ENCODE results near the gene RAPSN.

RAPSN gene

DNA sequence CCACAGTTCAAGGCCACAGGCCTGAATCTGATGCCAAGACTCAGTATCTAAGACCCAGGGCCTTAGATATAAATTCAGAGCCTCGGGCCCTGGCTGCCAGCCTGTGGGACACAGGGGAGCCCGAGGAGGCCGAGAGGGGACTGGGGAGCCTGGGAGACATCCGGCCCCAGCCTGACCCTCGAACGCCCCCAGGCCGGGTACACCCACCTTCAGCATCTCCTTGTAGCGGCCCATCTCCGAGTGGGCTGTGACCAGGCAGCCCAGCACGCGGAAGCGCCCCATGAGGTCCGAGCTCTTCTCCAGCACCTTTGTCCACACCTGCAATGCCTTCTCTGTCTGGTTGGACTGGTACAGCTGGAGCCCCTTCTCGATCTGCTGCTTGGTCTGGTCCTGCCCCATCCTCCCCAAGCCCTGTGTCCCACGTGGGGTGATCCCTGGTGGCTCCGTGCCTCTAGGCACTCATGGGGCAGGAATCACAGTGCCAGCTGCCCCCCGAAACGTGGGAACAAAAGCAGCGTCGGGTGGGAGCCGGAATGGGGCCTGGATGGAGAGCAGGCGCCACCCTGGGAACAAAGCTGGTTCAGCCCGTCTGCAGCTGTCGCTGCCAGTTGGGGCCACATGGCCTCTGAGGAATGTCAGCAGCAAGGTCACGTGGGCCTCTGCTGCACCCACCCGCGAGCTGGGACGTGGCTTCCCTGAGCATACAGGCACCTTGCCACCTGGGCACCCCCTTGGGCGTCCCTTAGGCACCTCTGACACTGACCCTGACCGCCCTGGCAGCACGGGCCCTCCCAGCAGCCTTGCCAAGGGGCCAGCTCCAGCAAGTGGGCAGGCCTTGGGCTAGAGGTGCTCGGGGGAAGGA is at the start of gene RAPSN:
RAPSN (minus strand) TSS at position 571 of the 862 bp plus-strand sequence; CDS start at position 399, 172 bp downstream.
- no peak for DNase-seq (ENCODE audit: low read depth, low spot score)

GRCh38 chr11:47498149-47498548 is 49.2 kb upstream of the RAPSN start:
- no peak for DNase-seq (ENCODE audit: low read depth, low spot score)

GRCh38 chr11:47496808-47497207 is 47.9 kb upstream of the RAPSN start:
- DNase-seq (ENCODE audit: low read depth, low spot score) = no peak

DNA sequence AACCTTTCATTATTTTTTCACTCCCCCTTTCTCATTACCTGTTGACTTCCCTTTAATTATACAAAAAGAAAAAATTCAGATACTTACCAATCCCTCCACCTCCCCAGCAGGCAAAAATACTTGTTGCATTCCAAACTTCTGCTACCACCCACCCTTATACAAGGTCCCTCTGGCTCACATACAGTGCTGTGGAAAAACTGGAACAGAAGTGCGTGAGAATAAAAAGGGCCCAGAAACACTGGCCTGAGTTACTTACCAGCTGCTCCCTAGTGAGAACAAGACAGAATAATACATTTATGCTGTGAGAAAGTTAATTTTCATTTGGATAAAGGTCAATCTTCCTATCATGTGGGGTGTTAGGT is 46.9 kb upstream of the RAPSN start:
- no peak for DNase-seq (ENCODE audit: low read depth, low spot score)

DNA sequence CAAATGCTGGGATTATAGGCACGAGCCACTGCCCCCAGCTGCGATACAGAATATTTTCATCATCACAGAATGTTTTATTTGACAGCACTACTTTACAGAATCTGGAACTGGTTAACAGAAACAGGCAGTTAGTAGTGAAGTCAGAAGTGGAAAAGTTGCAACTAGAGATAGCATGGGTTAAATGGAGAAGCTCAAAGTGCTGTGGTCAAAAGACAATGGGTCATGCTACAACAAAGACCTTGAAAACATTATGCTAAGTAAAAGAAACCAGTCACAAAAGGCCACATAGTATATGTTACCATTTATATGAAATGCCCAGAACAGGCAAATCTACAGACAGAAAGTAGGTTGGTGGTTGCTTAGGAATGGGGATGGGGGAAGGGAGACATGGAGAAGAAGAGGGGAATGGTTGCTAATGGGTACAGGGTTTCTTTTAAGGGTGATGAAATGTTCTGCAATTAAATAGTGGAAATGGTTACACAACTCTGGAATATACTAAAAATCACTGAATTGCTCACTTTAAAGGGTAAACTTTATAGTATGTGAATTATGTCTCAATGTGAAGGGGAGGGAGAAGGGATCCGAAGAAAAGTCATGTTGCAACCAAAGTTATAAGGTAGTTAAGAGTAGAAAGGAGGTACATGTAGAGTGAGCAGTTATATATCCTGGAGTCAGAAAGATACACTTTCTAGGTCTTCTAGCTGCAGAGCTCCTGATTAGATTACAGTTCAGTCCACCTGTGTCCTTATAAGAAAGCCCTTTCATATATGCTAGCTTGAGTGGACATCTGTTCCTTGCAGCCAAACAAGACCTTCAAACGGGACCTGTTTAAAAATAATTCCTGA is 46.3 kb upstream of the RAPSN start:
- no peak for DNase-seq (ENCODE audit: low read depth, low spot score)

DNA sequence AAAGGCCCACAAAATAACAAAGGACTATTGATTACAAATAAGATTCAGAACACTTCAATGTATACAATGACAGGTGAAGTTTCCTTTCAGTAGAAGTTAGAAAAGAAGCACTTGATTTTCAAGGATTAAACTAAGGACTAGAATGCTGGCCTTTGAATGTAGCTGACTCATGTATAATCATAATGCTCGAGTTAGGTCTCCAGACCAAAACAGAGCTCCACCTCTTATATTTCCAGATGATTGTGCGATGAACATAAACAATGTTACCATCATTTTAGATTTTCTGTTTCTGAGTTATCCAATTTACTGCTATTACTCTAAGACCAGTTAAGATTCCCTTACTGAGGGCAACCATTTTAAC is 40.4 kb upstream of the RAPSN start:
- no peak for DNase-seq (ENCODE audit: low read depth, low spot score)

- DNase-seq (ENCODE audit: low read depth, low spot score) = no peak
These were observed 39.9 kb upstream of the RAPSN start for GRCh38 chr11:47488674-47489394.

DNA sequence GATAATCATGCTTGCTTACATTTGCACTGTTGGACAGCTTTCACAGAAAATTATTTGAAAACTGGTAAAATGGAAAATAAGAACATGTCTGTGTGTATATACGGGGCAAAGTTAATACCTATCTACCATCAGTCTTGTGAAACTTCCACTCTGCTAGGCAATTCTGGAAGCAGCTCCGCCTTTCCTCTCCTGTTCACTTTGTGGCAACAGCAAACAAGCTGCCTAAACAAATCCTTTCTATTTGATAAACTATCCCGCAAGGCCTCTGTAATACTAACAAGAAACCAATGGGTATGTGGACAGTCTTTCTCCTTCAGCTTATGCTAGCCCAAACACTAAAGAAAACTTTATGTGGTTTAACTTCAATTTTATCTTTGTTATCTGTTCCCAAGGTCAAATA is 39.2 kb upstream of the RAPSN start:
- DNase-seq (ENCODE audit: low read depth, low spot score) = no peak

- no peak for DNase-seq (ENCODE audit: low read depth, low spot score)
These were observed 38.5 kb upstream of the RAPSN start for GRCh38 chr11:47487421-47487820.

- DNase-seq (ENCODE audit: low read depth, low spot score) = no peak
These were observed 36.2 kb upstream of the RAPSN start for GRCh38 chr11:47485107-47485506.

- no peak for DNase-seq (ENCODE audit: low read depth, low spot score)
These were observed 34.5 kb upstream of the RAPSN start for GRCh38 chr11:47483457-47483856.

DNA sequence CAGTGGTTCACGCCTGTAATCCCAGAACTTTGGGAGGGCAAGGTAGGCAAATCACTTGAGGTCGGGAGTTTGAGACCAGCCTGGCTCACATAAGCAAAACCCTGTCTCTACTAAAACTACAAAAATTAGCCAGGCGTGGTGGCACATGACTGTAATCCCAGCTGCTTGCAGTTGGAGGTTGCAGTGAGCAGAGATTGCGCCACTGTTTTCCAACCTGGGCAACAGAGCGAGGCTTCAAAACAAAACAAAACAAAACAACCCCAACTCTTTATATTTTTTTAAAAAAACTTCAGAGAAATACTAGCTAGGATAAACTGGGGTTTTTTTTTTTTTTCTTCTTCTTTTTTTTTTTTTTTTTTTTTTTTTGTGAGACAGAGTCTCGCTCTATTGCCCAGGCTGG is 31.8 kb upstream of the RAPSN start:
- DNase-seq (ENCODE audit: low read depth, low spot score) = no peak

DNA sequence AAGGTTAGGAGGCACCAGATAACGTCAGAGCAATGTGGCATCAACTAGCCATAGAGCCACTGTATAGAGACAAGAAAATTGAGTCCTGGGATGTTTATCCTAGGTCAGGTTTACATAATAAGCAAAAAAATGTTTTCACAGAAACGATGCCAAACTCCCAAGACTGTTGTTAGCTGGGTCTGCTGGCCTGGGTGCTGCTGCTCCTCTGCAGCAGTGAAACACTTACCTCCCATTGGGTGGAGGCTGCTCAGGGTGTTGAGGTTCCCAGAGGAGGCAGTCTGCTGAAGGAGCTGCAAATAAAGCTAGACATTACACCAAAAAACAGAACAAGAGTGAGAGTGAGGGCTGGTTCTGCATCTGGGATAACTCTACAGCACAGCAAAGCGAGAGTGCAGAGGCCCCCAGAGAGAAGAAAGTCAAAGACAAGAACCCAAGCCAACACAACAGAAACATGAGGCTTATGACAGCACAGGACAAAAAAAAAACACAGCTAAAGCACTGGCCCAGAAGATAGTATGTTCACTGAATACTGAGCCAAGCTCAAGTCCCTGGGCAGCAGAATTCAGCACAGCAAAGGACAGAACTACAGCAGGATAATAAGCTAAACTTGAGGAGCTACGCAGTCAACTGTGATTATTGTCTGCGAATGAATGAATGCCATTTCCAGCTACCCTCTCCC is 29.9 kb upstream of the RAPSN start:
- no peak for DNase-seq (ENCODE audit: low read depth, low spot score)

- DNase-seq (ENCODE audit: low read depth, low spot score) = no peak
These were observed 28.8 kb upstream of the RAPSN start for GRCh38 chr11:47477753-47478152.

DNA sequence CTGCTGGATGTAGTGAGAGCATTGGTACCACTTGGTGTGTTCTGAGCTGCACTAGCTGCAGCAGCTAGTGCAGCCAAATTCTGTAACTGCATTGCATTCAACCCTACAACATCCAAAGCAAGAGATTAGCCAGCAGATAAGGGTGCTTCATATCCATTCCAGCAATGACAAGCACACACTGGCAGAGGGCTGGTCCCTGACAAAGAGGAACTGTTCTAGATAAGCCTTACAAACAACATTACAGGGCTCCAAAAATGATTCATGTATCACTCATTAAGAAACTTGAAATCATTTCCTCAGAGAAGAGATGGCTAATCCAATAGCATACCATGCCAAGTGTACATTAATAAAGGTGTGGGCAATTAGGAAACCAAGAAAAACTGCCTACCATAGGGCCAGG is 28.4 kb upstream of the RAPSN start:
- no peak for DNase-seq (ENCODE audit: low read depth, low spot score)

DNA sequence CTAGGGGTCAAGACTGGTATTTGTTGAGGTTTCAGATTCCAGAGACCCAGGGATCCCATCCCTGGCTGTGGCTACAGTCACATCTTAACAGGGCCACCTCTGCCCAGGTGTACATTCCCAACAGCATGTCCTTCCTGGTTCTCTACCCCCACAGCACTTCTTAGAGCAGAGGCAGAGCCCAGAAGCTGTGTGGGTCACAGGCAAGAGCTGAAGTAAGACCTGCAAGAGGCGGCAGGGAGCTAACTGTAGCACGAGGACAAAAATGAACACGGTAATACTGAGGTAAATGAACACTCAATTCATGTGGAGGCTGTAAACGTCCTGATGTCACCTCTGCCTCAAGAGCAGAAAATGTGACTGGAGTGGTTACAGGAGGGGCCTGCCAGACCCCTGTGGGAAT is 21.7 kb upstream of the RAPSN start:
- no peak for DNase-seq (ENCODE audit: low read depth, low spot score)

GRCh38 chr11:47469361-47470179 is 20.6 kb upstream of the RAPSN start:
- DNase-seq (ENCODE audit: low read depth, low spot score) = no peak

GRCh38 chr11:47468598-47469214 is 19.8 kb upstream of the RAPSN start:
- no peak for DNase-seq (ENCODE audit: low read depth, low spot score)

GRCh38 chr11:47467357-47467756 is 18.4 kb upstream of the RAPSN start:
- DNase-seq (ENCODE audit: low read depth, low spot score) = no peak

- no peak for DNase-seq (ENCODE audit: low read depth, low spot score)
These were observed 17.8 kb upstream of the RAPSN start for GRCh38 chr11:47466701-47467250.
